Measurements from ENCODE around the gene TM6SF1.

The TM6SF1 gene

DNA sequence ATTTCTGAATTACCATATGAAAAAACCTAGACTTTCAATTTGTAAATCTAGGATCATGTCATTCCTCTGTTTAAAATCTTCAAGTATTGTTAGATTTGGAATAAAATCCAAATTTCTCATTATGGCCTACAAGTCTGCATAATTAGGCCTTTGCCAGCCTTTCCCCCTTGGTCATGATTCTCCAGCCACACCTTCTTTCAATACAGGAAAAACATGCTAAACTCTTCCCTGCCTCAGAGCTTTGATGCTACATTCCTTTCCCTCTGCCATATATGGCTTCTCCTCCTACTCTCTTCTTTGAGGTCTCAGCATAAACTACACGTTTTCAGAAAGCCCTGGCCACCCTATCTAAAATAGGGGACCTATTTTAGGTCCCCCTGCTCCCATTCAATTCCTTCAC lies 48.5 kb downstream of the TM6SF1 start:
- TF ChIP-seq, protein P1, sequence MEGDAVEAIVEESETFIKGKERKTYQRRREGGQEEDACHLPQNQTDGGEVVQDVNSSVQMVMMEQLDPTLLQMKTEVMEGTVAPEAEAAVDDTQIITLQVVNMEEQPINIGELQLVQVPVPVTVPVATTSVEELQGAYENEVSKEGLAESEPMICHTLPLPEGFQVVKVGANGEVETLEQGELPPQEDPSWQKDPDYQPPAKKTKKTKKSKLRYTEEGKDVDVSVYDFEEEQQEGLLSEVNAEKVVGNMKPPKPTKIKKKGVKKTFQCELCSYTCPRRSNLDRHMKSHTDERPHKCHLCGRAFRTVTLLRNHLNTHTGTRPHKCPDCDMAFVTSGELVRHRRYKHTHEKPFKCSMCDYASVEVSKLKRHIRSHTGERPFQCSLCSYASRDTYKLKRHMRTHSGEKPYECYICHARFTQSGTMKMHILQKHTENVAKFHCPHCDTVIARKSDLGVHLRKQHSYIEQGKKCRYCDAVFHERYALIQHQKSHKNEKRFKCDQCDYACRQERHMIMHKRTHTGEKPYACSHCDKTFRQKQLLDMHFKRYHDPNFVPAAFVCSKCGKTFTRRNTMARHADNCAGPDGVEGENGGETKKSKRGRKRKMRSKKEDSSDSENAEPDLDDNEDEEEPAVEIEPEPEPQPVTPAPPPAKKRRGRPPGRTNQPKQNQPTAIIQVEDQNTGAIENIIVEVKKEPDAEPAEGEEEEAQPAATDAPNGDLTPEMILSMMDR (IDR thresholded peaks at IDR 0.05; ENCODE audit: unreplicated experiment in 3 of 3), result no peak
- no peak overlapping the region for H3K4me3 Mint-ChIP-seq
- H3K36me3 Mint-ChIP-seq (ENCODE audit: low read depth), result peaks cover 56% of the 10 kb centered on the region
- no peaks in the 10 kb centered on the region for H3K9me3 Mint-ChIP-seq
- no peaks in the 10 kb centered on the region for H3K4me1 Mint-ChIP-seq
- H3K27ac Mint-ChIP-seq, result no peak overlapping the region
- H3K27me3 Mint-ChIP-seq (ENCODE audit: low read depth), result no peaks in the 10 kb centered on the region

DNA sequence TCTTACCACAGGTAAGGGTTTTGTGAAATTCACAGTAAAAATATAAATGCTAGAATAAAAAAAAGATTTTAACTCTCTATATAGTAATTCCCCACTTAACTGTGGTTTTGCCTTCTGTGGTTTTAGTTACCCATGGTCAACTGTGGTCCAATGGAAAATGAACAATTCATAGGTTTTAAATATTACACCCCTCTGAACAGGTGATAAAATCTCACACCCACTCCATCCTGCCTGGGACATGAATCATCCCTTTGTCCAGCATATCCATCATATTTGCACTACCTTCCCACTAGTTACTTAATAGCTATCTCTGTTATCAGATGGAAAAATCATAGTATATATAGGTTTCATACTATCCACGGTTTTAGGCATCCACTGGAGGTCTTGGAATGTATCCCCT lies 50.9 kb downstream of the TM6SF1 start:
- H3K9me3 Mint-ChIP-seq, result no peaks in the 10 kb centered on the region
- H3K4me3 Mint-ChIP-seq, result no peak overlapping the region
- H3K27ac Mint-ChIP-seq, result no peak overlapping the region
- H3K27me3 Mint-ChIP-seq (ENCODE audit: low read depth), result no peaks in the 10 kb centered on the region
- TF ChIP-seq, protein P1 (IDR thresholded peaks at IDR 0.05; ENCODE audit: unreplicated experiment in 3 of 3), result no peak
- H3K36me3 Mint-ChIP-seq (ENCODE audit: low read depth), result peaks cover 67% of the 10 kb centered on the region
- H3K4me1 Mint-ChIP-seq, result no peaks in the 10 kb centered on the region

DNA sequence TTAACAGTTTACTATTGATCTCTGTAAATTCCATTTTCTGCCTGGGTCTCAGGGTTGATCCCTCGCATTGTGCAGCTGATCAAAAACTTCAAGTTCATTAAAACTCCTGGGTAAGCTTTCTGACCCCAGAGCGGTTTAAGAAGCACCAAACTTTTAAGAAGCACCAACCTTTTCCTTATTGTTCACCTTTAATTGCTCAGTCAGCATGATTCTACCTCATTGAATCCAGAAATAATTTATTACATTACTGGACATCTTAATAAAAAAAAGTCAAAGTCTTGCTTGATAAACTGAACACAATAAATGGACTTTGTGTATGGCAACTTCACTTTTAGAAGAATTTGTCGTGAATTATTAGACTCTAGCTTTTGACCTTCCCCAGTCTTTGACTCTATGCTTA lies 53.3 kb downstream of the TM6SF1 start:
- Mint-ChIP-seq H3K36me3 (ENCODE audit: low read depth) (peaks cover 75% of the 10 kb centered on the region), H3K27ac (no peak overlapping the region), H3K4me1 (no peaks in the 10 kb centered on the region), H3K4me3 (no peak overlapping the region), H3K27me3 (ENCODE audit: low read depth) (no peaks in the 10 kb centered on the region), H3K9me3 (peaks cover 9% of the 10 kb centered on the region)
- TF ChIP-seq, protein P1 (IDR thresholded peaks at IDR 0.05; ENCODE audit: unreplicated experiment in 3 of 3), result no peak

DNA sequence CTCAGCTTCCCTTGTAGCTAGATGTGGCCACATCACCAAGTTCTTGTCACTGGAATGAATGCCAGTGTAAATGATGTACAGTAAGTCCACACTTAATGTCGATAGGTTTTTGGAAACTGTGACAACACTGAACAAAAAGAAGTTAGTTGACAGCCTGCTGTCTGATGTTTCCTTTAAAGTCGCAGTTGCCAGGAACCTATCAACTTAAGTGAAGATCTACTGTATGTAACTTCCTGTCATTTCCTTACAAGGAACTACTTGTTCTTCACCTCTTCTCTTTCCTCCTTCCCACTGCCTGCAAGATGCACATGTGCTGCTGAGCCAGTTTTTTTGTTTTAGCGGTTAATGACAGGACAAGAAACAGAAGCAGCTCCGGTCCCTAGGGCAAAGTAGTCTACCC lies 55.6 kb downstream of the TM6SF1 start:
- H3K36me3 Mint-ChIP-seq (ENCODE audit: low read depth), result peaks cover 78% of the 10 kb centered on the region
- H3K9me3 Mint-ChIP-seq, result peaks cover 30% of the 10 kb centered on the region
- H3K4me3 Mint-ChIP-seq, result no peak overlapping the region
- TF ChIP-seq, protein P1 (IDR thresholded peaks at IDR 0.05; ENCODE audit: unreplicated experiment in 3 of 3), result no peak
- H3K27me3 Mint-ChIP-seq (ENCODE audit: low read depth), result no peaks in the 10 kb centered on the region
- H3K27ac Mint-ChIP-seq, result no peak overlapping the region
- H3K4me1 Mint-ChIP-seq, result no peaks in the 10 kb centered on the region

DNA sequence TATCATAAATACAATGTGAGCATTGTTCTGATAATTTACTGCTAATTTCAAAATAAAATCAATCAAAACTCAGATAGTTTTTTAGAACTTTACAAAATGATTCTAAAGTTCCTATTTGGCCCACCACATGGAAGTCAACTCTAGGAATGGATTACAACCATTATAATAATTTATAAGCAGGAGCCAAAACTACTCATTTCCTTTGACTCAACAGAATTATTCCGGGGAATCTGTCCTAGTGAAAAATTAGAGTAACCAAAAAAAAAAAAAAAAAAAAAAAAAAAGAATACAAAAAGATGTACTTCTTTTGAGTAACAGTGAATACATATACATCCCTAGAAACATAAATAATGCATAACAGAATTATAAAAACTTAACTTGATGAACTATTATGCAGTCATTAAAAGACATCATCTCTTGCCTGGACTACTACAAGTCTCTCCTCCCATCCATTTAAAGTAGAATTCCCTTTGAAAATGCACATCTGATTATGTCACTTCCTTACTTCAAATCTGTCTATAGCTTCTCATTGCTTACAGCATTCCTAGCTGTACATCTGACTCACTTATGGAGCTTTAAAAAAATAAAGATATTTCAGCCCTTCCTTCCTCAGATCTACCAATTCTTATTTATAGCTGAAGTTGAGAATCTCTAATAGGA lies 56.8 kb downstream of the TM6SF1 start:
- TF ChIP-seq, protein P1 (IDR thresholded peaks at IDR 0.05; ENCODE audit: unreplicated experiment in 3 of 3), result no peak
- Mint-ChIP-seq H3K27me3 (ENCODE audit: low read depth) (no peaks in the 10 kb centered on the region), H3K4me1 (no peaks in the 10 kb centered on the region), H3K4me3 (no peak overlapping the region), H3K9me3 (peaks cover 40% of the 10 kb centered on the region), H3K36me3 (ENCODE audit: low read depth) (peaks cover 84% of the 10 kb centered on the region), H3K27ac (no peak overlapping the region)

DNA sequence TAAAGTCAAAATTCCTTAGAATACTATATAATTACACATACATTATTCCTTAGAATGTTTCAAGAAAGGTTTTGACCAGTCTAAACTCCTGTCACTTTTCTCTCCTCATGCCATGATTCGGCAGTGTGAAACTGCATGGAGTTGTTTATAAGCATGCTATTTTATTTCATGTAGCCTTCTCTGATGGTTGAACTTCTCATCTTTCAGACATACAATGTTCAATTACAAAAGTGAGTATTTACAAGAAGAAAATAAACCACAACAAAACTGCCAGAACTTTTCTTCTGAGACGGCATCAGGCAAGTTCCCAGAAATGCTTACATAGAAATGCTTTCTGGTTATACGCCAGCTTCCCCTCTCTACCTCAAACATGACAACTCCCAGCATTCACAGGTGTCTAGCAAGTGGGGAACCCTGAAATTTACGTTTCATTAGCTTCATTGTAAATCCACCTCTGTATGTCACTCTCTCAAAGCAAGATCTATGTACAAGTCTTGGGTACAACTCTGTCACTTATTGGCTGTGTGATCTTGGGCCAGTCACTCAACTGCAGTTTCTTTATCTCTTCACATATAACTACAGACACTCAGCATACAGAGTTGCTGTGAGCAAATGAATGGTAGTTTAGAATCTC lies 57.4 kb downstream of the TM6SF1 start:
- TF ChIP-seq, protein P1 (IDR thresholded peaks at IDR 0.05; ENCODE audit: unreplicated experiment in 3 of 3), result no peak
- no peaks in the 10 kb centered on the region for H3K27me3 Mint-ChIP-seq (ENCODE audit: low read depth)
- H3K4me3 Mint-ChIP-seq, result no peak overlapping the region
- H3K4me1 Mint-ChIP-seq, result no peaks in the 10 kb centered on the region
- H3K36me3 Mint-ChIP-seq (ENCODE audit: low read depth), result peaks cover 81% of the 10 kb centered on the region
- H3K27ac Mint-ChIP-seq, result no peak overlapping the region
- H3K9me3 Mint-ChIP-seq, result peaks cover 46% of the 10 kb centered on the region
